HG03280 (cell line): ENCODE results near the gene BACH2.
A peak's percentile ranks its signal among the peaks of the same experiment; 100 is the strongest.
"Not testable (repeated sequence)": the region's sequence is repeated elsewhere in the genome, so short reads cannot be mapped to it uniquely, and the experiment has no call there.

ENCODE experiments used
- ATAC-seq: cut with Tn5 transposase; IDR thresholded peaks from one replicate; pipeline ENCODE4 v1.9.1; 2021; ENCODE audit warnings: mild to moderate bottlenecking, moderate library complexity; ENCODE audit not compliant: unreplicated experiment

The BACH2 gene

DNA sequence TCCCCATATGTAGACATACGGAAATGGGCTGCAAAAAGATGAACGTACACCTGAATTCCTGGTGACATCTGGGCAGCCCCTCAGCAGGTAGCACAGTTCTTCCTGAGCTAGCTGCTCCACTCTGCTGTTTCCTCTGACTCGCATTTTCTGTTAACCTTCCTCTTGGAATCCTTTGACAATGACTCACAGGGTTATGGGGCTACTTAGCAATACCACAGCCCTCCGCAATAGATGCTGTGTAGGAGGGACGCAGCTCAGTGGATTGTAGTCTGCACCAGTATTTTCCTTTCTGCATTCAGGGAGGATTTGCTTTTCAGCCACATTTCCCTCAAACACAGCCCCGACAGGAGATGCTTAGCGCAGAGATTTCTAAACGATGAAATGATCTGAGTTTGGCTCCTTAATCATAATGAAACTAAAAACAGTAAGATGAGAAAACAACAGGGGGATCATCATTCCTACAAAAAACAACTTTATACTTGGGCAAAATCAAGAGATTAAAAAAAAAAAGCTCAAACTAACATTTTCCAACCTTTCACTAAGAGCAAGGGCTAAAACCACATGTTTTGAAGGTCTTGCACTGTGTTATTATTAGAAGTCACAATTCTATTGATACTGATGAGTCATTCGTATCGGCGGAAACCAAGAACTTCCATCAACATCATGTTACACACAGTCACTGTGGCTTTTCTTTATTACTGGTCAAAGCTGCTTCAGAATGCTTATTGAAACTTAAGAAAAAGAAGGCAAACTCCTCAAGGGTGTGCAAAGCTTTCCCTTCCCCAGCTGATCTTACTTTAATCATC lies 12.2 kb downstream of the BACH2 start:
- peak; percentile 76 for ATAC-seq

DNA sequence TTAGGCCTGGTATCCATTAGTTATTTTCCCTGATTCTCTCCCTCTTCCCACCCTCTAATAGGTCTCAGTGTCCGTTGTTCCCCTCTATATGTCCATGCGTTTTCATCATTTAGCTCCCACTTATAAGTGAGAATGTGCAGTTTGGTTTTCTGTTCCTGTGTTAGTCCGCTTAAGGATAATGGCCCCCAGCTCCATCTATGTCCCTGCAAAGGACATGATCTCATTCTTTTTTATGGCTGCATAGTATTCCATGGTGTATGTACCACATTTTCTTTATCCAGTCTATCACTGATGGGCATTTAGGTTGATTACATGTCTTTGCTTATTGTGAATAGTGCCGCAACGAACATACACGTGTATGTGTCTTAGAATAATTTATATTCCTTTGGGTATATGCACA lies 14.4 kb downstream of the BACH2 start:
- not testable (repeated sequence) for ATAC-seq

DNA sequence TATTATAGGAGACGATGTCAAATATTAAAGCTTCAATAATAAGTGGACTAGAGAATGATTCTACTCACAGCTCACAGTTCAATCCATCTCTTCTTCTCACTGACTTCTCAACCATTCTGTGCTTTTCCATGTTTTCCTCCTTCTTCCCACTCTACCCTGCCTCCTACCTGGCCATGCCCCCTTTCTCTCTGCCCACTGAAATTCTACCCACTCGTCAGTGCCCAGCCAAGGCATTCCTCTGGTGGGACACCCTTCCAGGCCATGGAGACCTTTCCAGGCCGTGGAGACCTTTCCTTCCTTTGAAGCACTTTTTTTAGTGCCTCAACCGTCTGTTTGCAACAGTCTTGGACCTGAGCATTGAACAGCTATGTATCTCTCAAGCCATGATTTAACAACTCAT lies 18.5 kb downstream of the BACH2 start:
- ATAC-seq, result no peak

DNA sequence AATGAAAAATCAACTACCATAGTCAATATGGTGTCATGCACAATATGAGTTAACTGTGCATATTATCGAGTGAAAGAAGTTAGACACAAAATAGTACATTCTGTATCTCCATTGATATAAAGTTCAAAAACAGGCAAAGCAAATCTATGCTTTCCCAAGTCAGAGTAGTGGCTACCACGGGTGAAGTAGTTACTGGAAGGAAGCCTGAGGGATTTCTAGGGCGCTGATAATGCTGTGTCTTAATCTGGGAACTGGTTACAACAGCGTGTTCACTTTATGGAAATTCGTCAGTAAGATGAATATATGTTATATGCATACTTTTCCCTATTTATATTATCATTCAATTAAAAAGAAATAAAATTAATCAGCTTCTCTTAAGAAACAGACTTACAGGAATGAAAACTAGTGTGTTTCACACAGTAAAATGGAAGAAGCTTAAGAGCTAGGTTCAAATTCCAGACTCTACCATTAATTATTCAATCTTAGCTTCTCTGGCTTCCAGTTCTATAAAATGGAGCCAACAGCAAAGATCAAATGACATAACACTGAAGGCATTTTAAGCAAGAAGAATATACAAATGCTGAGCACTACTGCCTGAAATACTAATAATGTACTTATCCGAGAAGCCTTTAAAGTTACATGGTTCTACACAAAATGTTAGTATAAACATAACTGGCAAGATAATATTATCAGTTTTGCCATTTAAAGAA lies 19.2 kb downstream of the BACH2 start:
- ATAC-seq, result no peak

DNA sequence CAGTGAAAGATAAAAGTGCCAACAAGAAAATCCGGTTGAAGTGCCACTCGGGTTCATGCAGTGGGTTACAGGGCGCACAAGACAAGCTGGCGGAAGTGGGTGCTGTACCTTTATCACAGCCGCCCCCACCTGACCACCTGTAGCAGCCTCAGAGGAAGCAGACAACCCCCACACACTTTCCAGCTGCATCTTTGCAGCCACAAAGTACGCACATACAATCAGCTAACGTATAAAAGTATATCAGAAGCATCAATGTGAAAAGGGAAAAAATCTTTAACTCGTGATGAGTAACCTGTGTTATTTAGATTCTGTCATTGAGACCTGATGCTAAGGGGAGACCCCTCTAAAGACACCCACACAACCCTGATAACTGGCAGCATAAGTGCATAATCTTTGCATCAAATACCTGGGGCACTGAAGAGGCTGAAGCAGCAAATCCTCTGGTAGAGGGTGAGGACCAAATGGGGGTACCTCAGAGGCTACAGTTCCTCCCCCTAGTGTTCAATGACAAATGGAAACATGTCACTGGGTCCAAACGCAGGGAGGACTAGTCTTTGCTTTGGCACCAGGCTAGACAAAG lies 22.1 kb downstream of the BACH2 start:
- no peak for ATAC-seq

DNA sequence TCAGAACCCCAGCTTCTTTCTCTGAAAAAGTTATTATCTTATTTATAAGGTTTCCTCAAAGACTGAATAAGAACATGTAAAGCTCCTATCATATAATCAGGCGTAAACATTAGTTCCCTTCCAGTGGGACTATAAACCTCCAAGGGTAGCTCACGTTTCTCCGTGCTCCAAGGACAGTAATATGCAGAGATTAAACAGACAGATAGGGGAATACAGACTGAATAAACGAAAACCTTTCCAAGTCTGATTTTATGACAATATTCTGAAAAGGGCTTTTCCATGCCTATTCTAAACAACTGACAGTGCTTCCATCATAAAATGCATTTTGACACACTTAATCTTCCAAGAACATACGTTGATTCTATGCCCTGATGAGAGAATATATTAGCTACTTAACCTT lies 22.8 kb downstream of the BACH2 start:
- ATAC-seq, result no peak

DNA sequence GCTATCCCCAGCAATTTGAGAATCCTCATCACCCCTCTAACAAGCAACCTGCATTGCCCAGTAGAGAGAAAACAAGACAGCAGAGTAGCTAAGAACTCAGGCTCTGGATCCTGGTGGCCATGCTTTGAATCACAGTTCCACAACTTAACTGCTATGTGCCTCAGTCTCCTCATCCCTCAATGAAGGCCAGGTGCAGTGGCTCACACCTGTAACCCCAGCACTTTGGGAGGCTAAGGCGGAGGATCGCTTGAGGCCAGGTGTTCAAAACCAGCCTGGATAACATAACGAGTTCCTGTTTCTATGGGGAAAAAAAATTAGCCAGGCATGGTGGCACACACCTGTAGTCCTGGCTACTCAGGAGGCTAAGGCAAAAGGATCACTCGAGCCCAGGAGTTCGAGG lies 23.7 kb downstream of the BACH2 start:
- no peak for ATAC-seq

DNA sequence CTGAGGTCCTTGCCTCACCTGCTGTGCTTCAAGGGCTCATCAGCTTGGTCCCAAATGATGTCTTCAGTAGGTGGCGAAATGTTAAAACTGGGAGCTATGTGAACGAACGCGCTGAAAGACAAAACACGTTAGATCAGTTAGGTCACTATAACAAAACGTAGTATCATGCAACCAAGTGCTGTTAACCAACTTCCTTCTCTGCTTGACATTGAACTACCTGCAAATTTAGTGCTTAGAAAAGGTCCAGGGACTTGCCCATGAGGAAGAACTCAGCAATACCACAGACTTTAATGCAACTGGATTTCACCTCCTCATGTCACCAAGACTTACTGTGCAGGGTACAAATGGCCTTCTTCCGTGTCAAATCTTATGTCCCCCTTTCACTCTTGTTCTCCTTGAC lies 24.8 kb downstream of the BACH2 start:
- ATAC-seq, result no peak

DNA sequence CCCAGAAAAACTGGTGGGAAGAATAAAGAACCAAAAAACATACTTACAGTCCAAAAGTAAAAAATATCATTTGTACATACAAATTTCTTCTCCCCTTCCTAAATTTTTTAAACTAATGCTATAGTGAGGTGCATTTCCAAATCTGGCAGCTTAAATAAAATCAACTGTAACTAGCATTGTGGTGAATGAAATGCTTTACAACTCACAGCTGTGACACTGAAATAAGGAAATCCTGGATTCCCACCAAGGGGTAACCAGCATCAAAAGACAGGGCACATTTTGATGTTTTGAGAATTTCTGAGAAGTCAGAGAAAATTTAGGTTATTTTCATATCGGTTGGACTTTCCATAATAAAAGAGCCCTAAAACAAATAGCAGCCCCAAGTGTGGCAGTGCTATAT lies 27.3 kb downstream of the BACH2 start:
- ATAC-seq, result no peak

DNA sequence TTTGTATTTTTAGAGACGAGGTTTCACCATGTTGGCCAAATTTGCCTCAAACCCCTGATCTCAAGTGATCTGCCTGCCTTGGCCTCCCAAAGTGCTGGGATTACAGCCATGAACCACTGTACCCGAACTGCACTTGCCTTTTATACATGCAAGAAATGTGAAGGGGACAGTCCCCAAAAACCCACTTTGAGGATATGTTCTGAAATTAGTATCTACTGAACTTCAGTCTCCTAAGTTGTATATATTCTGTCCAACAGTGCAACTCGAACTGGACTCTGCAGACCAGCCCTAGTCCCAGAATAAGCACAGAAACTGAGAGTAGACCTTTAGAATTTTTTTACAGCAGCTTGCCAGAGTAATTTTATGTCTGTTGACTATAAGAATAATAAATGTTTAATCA lies 28.5 kb downstream of the BACH2 start:
- ATAC-seq, result no peak

DNA sequence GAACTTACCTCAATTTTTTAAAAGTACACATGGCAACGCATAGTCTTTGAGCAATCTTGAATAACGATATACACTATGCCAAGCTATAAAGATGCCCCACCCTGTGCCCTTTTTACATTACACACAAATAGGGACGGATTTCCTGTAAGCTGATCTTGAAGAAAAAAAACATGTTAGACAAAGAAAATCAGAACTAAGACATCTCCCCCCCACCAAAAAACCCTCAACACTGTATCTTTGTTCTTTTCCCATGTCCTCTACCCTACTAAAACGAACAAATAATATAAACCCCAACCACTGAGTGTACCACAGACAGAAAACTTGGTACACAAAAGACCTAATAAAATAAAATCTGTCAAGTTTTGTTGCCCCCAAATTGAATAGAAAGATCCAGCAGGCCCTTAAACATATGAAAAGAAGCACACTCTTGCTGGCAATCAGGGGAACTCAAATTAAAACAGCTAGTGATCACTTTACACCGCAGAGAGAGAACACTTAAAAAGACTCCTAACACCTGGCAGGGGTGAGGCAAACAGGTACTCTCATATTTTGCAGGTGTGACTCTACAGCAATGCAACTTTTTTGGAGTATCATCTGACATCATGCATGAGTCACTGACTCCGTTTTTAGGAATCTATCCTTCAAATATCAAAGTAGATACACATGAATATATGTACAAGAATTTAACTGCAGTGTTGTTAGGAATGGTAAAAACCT lies 29.6 kb downstream of the BACH2 start:
- no peak for ATAC-seq

DNA sequence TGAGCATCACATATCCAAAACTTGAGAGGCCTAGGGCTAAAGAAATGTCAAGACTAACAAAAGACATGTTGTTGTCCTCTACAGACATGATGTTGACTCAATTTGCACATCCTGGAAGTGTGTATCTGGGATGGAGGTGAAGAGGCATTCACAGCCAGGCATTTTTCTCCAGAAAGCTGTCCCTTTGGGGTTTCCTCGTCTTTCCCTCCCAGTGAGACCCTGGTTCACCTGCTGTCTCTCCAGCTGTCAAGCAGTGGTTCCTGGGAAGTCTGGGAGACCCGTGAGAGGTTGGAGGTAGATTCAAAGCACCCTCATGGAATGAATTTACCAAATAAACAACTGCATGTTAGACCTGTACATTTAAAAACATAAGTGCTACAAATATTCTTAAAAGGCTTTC lies 32.1 kb downstream of the BACH2 start:
- ATAC-seq, result no peak

DNA sequence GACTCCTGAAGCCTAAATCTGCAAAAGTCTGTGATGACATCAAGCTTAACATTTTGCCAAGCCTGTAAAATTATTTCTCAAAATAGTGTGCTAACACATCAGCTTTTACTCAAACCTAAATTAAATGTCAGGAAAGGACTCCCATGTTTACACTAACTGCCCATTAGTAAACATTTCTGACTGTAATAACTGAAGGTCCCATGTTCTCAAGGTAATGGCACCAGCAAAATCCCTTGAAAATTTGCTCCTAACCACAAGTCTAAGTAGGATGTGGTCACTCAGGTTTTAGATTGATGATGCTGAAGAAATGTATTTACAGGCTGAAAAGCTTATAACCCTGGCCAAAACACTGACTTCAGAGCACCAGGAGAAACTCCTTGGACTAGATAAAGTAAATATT lies 33.0 kb downstream of the BACH2 start:
- no peak for ATAC-seq

DNA sequence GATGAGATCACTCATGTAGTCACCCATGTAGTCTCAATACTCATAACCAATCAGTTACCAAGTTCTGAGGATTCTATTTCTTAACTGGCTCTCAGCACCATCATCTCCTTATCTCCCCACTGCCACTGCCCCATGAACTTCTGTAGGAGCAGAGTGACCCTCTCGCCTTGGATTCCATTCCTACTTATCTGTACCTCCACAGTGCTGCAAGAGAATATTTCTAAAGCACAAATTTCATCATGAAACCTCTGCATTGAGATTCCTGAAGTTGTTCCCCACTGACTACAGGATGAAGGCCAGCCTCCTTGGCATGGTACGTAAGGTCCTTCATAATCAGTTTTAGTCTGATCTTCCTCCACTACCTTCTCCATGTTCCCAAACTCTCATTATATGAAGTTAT lies 34.8 kb downstream of the BACH2 start:
- no peak for ATAC-seq

DNA sequence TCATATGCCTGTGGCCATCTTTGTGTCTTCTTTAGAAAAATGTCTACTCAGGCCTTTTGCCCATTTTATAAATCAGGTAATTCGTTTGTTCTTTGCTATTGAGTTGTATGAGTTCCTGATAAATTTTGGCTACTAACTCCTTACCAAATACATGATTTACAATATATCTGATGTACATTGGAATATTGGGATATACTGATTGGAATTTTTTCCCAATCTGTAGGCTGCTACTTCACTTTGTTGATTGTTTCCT lies 39.2 kb downstream of the BACH2 start:
- ATAC-seq, result no peak

DNA sequence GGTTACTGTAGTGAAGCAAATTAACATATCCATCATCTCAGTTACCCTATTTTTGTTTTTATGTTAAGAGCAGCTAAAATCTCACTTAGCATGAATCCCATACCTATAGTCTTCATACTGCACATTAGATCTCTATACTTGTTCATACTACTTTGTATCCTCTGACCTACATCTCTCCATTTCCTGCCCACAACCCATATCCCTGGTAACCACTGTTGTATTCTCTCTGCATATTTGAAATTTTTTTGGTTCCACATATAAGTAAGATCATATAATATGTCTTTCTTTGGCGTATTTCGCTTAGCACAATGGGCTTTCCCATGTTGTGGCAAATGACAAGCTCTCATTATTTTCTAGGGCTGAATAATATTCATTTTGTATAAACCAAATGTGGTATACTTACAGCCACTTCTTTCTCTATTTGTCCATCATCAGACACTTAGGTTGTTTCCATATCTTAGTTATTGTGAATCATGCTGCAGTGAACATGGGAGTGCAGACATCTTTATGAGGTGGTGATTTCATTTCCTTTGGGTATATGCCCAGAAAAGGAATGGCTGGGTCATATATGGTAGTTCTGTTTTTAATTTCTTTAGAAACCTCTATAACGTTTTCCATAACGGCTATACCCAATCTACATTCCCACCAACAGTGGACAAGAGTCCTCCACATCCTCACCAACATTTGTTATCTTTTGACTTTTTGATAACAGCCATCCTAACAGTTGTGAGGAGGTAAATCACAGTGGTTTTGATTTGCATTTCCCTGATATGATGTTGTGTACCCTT lies 39.8 kb downstream of the BACH2 start:
- ATAC-seq, result no peak

DNA sequence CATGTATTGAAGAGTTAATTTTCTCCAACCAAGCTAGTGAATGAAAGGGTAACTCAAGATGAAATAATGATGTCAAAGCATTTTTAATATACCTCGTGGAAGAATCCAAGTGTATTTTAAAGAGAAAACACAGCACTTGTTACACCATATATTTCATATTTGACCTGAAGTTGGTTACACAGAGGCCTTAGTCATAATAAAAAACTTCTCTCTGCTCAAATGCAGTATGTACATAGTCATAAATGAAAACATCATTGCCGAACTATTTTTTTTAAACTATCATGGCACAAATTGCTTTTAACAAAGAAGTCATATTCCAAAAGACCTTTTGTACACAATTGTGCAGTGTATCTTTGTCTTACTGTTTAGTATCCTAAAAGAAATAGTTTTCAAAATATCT lies 43.0 kb downstream of the BACH2 start:
- no peak for ATAC-seq

DNA sequence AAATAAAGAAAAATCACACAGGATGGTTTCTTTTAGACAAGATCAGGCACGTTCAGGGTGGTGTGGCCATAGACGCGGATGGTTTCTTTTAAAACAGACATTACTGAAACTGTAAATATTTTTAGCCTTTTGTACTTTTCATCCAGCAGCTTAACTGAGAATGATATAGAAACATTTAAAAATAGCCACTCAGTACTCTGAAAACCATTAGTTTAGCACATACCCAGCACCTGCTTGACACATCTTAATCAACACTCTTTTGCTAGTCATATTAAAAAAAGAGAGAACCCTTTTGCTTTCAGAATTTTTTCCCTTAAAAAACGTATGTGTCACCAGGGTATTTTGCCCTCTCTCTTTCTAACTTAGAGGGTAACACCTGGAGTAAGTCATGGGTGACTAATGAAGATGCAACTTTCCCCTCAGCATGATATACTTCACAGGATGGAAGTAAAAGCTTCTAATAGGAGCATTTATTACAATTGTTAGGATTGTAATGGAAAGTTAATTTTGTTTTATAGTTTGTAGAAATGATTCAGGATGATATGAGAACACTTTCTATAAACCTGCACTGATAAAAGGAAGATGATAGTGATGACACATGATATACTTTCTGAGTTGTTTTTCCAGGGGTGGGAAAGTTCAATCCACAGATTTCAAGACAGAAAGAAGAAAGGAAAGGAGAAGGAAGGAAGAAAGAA lies 45.2 kb downstream of the BACH2 start:
- ATAC-seq, result peak; percentile 96

DNA sequence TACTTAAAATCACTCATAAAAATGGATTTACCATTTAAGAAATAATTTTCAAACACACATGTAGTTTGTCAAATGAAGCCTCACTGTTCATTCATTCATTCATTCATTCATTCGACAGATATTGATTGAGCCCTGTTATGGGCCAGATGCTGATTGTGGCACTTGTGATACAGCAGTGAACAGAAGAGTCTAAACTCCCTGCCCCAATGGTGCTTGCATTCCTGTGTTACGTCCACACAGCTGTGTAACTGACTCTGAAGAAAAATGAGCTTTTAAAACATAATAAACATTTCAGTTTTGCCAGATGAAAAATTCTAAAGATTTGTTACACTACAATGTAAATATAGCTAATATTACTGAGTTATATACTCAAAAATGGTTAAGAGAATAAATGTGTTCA lies 46.2 kb downstream of the BACH2 start:
- ATAC-seq, result no peak

DNA sequence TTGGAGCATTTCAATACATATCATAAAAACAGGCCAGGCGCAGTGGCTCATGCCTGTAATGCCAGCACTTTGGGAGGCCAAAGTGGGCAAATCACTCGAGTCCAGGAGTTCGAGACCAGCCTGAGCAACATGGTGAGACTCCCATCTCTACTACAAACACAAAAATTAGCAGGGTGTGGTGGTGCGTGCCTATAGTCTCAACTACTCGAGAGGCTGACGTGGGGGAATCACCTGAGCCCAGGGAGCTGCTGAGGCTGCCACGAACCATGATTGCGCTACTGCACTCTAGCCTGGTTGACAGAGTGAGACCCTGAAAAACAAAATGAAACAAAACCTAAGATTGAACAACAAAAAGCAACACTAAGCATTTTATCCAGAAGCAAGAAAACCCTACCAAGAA lies 47.2 kb downstream of the BACH2 start:
- no peak for ATAC-seq

DNA sequence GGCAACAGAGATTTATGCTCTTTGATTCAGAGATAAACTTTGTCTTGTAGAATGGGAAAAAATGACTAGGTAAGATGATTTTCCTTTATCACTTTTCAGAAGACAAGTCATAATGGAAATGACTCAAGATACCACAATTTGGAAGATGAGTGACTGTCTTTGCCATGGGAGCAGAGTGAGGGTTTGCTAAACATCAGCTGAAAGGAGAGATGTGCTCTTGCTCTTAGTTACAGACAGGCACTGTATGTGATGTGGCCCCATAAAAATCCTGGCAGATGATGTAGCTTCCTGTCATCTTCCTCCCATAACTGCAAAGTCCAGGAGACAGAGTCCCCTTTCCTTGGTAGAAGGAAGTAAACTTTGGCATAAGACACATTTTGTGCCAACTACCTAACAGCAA lies 47.6 kb downstream of the BACH2 start:
- ATAC-seq, result no peak
